Erythroblast (primary cell): ENCODE data around the gene GPSM3.

Source experiments
- GATA1 ChIP-seq: IDR thresholded peaks from 2 replicates; pipeline ENCODE4 v1.6.1; 2011; ENCODE audit warnings: low read depth, mild to moderate bottlenecking, control low read depth, low read length, moderate library complexity
- POLR2A ChIP-seq: IDR thresholded peaks from 2 replicates; pipeline ENCODE4 v1.6.1; 2011; ENCODE audit warnings: mild to moderate bottlenecking, low read length

DNA sequence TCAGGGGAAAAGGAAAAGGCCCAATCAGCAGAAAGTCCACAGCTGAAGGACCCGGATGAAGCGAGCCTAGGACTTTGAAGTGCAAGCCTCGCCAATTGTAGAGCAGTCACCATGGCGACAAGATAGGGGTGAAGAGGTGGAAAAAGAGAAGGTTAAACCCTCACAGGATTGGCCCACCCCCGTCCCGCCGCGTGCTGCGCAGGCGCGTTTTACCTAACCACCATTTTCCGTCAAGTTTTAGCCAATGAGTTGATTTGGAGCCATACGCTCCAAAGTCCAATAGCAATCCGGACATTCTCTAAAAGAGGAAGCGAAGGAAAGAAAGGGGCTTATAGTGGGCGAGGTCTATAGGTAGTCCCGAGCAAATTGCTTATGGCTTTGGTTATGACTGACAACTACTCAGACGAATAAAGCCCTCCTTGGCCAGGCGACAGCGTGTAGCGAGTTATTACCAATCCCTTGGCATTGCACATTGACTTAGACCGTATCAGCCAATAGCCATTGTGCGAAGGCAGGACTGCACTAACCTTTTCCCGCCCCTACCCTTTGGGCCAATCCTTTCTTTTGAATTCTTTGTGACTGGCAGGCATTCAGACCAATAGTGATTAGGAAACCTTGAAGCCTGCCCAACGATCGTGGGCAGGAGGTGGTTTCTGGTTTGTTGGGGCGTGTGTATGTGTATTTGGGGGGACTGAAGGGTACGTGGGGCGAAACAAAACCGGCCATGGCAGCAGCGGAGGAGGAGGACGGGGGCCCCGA is 14.5 kb downstream of the GPSM3 start, which contains the start of gene RNF5:
- peak; percentile 80 for TF ChIP-seq POLR2A
- no peak for TF ChIP-seq GATA1
